Suprapubic skin (tissue), 4 donors: ENCODE measurements around the gene SETD1A. TPM values are rescaled to one million over a fixed set of nuclear protein-coding genes. Genes with fewer than 3 reads are reported as not detected.
A peak's percentile ranks its signal among the peaks of the same experiment; 100 is the strongest.

Experiments
- DNase-seq, 2 donors: peaks; one replicate each; pipeline ENCODE4 v3.0.0-alpha.2; 2019; ENCODE audit warnings: low spot score in 2 of 2
- H3K27ac ChIP-seq: fragments of 200-600 bp; sonication (generic); one replicate; pipeline ENCODE4 v1.5.1; 2019
- H3K27me3 ChIP-seq: fragments of 200-600 bp; sonication (generic); one replicate; pipeline ENCODE4 v1.5.1; 2019
- H3K36me3 ChIP-seq: fragments of 200-600 bp; sonication (generic); one replicate; pipeline ENCODE4 v1.5.1; 2019
- H3K4me1 ChIP-seq: fragments of 200-600 bp; sonication (generic); one replicate; pipeline ENCODE4 v1.5.1; 2019
- H3K4me3 ChIP-seq: fragments of 200-600 bp; sonication (generic); one replicate; pipeline ENCODE4 v1.5.1; 2019; ENCODE audit warnings: mild to moderate bottlenecking
- H3K9me3 ChIP-seq: fragments of 200-600 bp; sonication (generic); one replicate; pipeline ENCODE4 v1.5.1; 2019
- EP300 ChIP-seq: sonication (generic); formaldehyde crosslinking; IDR thresholded peaks from one replicate; pipeline ENCODE4 v1.6.1; 2017; ENCODE audit warnings: antibody characterized with exemption
- POLR2A ChIP-seq, 2 donors: fragments of 450-650 bp; IDR thresholded peaks; one replicate each; pipeline ENCODE4 v1.6.1; 2017; ENCODE audit warnings: antibody characterized with exemption in 2 of 2, mild to moderate bottlenecking in 2 of 2, moderate library complexity in 2 of 2
- POLR2AphosphoS5 ChIP-seq, 3 donors: sonication (generic); formaldehyde crosslinking; IDR thresholded peaks; one replicate each; pipeline ENCODE4 v1.6.1; 2017; ENCODE audit warnings: antibody characterized with exemption in 3 of 3
- WGBS: methylation state at CpG from one replicate; pipeline ENCODE4 v1.1.5; 2018; 5-methylcytosine and 5-hydroxymethylcytosine counted together
- total RNA-seq, 4 donors: library from RNA; depleted of rRNA; stranded (reverse); fragments of >200 nt; gene quantifications; one replicate each; pipeline ENCODE4 v1.1.0, GENCODE V29; 2016
- TF ChIP-seq, protein P1 (sequence below), 2 donors: fragments of 200-600 bp in 1 of 2; fragments of 450-650 bp in 1 of 2; sonication (generic) in 1 of 2; IDR thresholded peaks; one replicate each; pipeline ENCODE4 v1.5.1; 2016 to 2019; ENCODE audit warnings: antibody characterized with exemption in 2 of 2, mild to moderate bottlenecking in 1 of 2, moderate library complexity in 1 of 2

SETD1A gene
- total RNA-seq, 4 donors from 2014 or later = 12.5 to 14.7 (median 13.7) TPM

DNA sequence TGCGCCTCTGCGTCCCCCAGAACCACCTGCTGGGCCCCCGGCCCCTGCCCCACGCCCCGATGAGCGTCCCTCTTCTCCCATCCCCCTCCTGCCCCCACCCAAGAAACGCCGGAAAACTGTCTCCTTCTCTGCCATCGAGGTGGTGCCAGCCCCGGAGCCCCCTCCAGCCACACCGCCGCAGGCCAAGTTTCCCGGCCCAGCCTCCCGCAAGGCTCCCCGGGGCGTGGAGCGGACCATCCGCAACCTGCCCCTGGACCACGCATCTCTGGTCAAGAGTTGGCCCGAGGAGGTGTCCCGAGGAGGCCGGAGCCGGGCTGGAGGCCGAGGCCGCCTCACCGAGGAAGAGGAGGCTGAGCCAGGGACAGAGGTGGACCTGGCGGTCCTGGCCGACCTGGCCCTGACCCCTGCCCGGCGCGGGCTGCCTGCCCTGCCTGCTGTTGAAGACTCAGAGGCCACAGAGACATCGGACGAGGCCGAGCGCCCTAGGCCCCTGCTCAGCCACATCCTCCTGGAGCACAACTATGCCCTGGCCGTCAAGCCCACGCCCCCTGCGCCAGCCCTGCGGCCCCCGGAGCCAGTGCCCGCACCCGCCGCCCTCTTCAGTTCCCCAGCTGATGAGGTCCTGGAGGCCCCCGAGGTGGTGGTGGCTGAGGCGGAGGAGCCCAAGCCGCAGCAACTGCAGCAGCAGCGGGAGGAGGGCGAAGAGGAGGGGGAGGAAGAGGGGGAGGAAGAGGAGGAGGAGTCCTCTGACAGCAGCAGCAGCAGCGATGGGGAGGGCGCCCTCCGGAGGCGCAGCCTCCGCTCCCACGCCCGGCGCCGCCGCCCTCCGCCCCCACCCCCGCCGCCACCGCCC is 21.8 kb downstream of the SETD1A start:
- no peak overlapping the region for H3K27ac ChIP-seq
- H3K9me3 ChIP-seq = no peaks in the 10 kb centered on the region
- no peaks in the 10 kb centered on the region for H3K27me3 ChIP-seq
- H3K4me3 ChIP-seq = no peak overlapping the region
- DNase-seq = no peak
- H3K4me1 ChIP-seq = peaks cover 12% of the 10 kb centered on the region
- WGBS = 95% methylated on average over 19 of the region's 62 CpGs
- TF ChIP-seq POLR2AphosphoS5 (IDR thresholded peaks at IDR 0.05) (no peak), POLR2A (IDR thresholded peaks at IDR 0.05) (no peak), EP300 (no peak)
- TF ChIP-seq, protein P1, sequence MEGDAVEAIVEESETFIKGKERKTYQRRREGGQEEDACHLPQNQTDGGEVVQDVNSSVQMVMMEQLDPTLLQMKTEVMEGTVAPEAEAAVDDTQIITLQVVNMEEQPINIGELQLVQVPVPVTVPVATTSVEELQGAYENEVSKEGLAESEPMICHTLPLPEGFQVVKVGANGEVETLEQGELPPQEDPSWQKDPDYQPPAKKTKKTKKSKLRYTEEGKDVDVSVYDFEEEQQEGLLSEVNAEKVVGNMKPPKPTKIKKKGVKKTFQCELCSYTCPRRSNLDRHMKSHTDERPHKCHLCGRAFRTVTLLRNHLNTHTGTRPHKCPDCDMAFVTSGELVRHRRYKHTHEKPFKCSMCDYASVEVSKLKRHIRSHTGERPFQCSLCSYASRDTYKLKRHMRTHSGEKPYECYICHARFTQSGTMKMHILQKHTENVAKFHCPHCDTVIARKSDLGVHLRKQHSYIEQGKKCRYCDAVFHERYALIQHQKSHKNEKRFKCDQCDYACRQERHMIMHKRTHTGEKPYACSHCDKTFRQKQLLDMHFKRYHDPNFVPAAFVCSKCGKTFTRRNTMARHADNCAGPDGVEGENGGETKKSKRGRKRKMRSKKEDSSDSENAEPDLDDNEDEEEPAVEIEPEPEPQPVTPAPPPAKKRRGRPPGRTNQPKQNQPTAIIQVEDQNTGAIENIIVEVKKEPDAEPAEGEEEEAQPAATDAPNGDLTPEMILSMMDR (IDR thresholded peaks at IDR 0.05) = no peak
- peaks cover 89% of the 10 kb centered on the region for H3K36me3 ChIP-seq

DNA sequence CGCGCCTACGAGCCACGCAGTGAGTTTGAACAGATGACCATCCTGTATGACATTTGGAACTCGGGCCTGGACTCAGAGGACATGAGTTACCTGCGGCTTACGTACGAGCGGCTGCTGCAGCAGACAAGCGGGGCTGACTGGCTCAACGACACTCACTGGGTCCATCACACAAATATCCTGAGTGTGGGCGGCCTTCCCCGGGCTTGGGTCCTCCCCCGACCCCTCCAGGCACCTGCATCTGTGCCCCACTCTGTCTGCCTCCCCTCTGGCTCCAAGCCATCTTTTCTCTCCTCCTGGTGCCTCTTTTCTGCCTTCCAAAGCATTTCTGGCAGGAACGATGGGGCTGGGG is 22.4 kb downstream of the SETD1A start:
- no peaks in the 10 kb centered on the region for H3K9me3 ChIP-seq
- H3K36me3 ChIP-seq = peaks cover 83% of the 10 kb centered on the region
- H3K27ac ChIP-seq = no peak overlapping the region
- no peak for DNase-seq
- no peak overlapping the region for H3K4me3 ChIP-seq
- TF ChIP-seq EP300 = no peak
- no peak for TF ChIP-seq POLR2A (IDR thresholded peaks at IDR 0.05)
- TF ChIP-seq POLR2AphosphoS5 (IDR thresholded peaks at IDR 0.05) = no peak
- TF ChIP-seq, protein P1 (IDR thresholded peaks at IDR 0.05) = no peak
- peaks cover 16% of the 10 kb centered on the region for H3K4me1 ChIP-seq
- 90% methylated on average over 10 of the region's 15 CpGs for WGBS
- H3K27me3 ChIP-seq = no peaks in the 10 kb centered on the region

GRCh38 chr16:30980434-30980833 is 22.9 kb downstream of the SETD1A start:
- 78% methylated on average over 20 of the region's 29 CpGs for WGBS
- Histone ChIP-seq H3K36me3 (peaks cover 79% of the 10 kb centered on the region), H3K27ac (no peak overlapping the region), H3K4me3 (no peak overlapping the region), H3K9me3 (no peaks in the 10 kb centered on the region), H3K4me1 (peaks cover 21% of the 10 kb centered on the region), H3K27me3 (no peaks in the 10 kb centered on the region)
- peak in 1 of 2 donors; percentile 64 for DNase-seq
- TF ChIP-seq POLR2A (IDR thresholded peaks at IDR 0.05) (no peak), EP300 (no peak), POLR2AphosphoS5 (IDR thresholded peaks at IDR 0.05) (no peak)
- TF ChIP-seq, protein P1 (IDR thresholded peaks at IDR 0.05) = no peak

DNA sequence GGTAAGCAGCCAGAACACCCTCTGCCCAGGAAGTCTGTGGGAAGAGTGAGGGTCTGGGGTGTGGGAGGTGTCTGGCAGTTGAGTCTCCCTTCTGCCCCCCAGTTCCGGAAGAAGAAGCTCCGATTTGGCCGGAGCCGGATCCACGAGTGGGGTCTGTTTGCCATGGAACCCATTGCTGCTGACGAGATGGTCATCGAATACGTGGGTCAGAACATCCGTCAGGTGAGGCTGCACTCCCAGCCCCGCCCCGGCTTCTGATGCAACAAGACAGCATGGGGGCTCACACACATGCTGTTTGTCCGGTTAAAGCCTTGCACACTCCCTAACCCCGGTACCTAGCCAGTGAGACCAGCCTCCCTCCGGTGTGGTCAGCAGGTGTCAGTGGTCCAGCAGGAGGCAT is 23.4 kb downstream of the SETD1A start:
- peaks cover 73% of the 10 kb centered on the region for H3K36me3 ChIP-seq

More for the DNA sequence above, 23.4 kb downstream of the SETD1A start:
- Histone ChIP-seq H3K27ac (no peak overlapping the region), H3K27me3 (no peaks in the 10 kb centered on the region), H3K4me1 (peaks cover 26% of the 10 kb centered on the region), H3K4me3 (no peak overlapping the region), H3K9me3 (no peaks in the 10 kb centered on the region)
- TF ChIP-seq, protein P1 (IDR thresholded peaks at IDR 0.05) = no peak
- TF ChIP-seq POLR2A (IDR thresholded peaks at IDR 0.05) (no peak), POLR2AphosphoS5 (IDR thresholded peaks at IDR 0.05) (no peak), EP300 (no peak)
- over 99% methylated on average over 14 of the region's 14 CpGs for WGBS
- DNase-seq = peak in 1 of 2 donors; percentile 55
